GF-D8 (cell line): ENCODE data around the gene RGP1.

ENCODE experiments used
- DNase-seq: peaks from one replicate; lab custom pipeline; 2025; lab: John Stamatoyannopoulos, UW

Gene RGP1, protein sequence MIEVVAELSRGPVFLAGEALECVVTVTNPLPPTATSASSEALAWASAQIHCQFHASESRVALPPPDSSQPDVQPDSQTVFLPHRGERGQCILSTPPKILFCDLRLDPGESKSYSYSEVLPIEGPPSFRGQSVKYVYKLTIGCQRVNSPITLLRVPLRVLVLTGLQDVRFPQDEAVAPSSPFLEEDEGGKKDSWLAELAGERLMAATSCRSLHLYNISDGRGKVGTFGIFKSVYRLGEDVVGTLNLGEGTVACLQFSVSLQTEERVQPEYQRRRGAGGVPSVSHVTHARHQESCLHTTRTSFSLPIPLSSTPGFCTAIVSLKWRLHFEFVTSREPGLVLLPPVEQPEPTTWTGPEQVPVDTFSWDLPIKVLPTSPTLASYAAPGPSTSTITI

GRCh38 chr9:35748858-35749514 is at the start of gene RGP1, which contains the start of gene GBA2:
Gene RGP1, plus strand, starts transcription at chr9:35749287. Its CDS starts 469 bp downstream, at chr9:35749756.
Gene GBA2, minus strand, starts transcription at chr9:35749228. Its CDS starts 524 bp downstream, at chr9:35748704.
- DNase-seq = no peak

DNA sequence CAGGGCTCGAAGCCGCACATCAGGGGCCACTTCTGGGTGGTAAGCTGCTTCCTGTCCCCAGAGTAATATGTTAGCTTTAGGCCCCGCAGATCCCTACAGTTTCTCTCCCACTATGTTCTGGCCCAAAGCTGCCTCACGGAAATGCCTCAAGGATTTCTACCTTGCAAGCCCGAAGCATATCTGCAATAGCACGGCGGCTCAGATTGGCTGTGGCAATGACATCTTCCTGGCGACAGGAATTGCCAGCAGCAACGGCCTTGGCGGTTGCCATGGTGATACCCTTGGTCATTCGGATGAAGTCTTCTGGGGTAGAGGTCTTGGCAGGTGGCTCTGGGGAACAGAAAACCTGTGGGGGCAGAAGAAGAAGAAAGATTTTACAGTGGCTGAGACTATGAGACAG is 49.1 kb upstream of the RGP1 start:
- DNase-seq = no peak

GRCh38 chr9:35700942-35701341 is 48.1 kb upstream of the RGP1 start:
- DNase-seq = no peak

- DNase-seq = no peak
Observed at GRCh38 chr9:35702696-35703095, 46.4 kb upstream of the RGP1 start.

- DNase-seq = no peak
Observed at GRCh38 chr9:35703906-35704672, 45.0 kb upstream of the RGP1 start.

DNA sequence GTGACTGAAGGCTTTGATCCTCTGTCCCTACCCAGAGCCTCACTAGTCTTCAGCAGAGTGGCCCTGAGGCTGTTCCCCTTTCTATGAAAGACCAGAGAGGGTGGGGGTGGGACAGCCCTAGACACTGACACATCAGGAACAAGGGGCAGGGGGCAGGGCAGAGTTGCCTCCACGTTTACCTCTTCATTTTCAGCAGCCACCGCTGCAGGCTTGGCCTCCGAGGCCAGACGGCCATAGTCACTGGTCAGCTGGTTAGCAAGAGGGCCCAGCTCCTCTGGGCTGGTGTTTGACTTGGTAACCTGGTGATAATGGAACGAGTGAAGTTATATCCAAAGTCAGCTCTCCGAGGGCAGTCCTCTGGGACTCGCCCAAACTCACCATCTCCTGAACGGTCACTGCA is 43.7 kb upstream of the RGP1 start:
- DNase-seq = no peak

DNA sequence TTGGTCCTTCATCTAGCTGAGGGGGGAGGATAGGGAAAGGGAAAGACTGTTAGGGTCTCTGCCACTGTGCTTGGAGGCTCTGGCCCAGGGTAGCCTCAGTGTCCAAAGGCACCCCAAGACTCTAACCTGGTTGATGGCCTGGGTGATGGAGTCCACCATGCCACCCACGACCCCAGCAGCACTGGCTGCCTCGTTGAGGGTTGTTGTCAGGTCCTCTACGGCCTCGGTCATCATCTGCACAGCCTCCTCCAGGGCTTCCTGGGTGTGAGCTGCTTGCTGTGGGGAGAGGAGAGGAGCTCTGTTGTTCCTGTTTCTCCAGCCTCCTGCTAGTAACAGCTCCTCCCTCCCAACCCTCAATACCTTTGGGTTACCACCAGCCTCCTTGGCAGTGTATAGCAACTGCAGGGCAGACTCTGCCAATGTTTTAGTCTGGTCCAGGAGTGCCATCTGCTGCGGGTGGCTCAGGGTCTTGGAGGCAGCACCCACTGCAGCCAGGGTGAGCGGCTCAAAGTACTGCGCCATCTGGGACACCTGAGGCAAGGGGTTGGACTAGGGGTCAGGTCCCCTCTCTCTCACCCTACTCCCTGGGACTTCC is 43.2 kb upstream of the RGP1 start:
- no peak for DNase-seq

DNA sequence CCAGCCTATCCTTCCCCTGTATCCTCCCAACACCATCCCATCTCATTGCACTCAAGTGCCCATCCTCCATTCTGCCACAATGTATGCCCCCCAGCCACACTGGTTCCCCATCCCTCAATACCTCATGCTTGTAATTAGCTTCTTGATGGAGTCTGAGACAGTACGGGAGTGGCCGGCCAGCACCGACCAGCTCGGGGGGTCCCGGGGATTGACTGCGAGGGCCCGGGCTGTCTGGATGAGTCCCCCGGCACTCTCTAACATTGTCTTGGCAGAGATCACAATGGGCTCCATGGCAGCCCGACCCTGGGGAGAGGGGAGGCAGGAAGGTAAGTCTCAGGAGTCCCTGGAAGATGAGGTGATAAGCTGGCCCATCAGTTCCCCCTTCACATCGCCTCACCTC is 42.1 kb upstream of the RGP1 start:
- no peak for DNase-seq

DNA sequence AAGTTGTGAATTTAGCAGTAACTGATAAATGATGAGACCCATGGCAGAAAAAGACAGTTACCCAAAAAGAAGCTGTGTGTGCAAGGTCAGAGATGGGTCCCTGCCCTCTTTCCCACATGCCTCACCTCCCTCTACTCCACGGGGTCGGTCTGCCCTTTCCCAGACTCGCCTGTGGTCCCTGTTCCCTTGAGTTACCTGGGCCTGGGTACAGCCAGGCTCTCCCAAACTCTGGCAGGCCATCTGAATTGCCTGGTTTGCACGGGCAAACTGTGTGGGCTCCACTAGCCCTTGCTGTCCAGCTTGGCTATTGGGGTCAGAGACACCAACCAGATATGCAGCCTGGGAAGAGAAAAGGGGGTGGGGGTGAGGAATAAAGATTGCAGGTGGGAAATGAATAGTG is 40.9 kb upstream of the RGP1 start:
- no peak for DNase-seq

- no peak for DNase-seq
Observed at GRCh38 chr9:35710818-35711500, 38.1 kb upstream of the RGP1 start.

GRCh38 chr9:35711501-35712428 is 37.3 kb upstream of the RGP1 start:
- DNase-seq = no peak

DNA sequence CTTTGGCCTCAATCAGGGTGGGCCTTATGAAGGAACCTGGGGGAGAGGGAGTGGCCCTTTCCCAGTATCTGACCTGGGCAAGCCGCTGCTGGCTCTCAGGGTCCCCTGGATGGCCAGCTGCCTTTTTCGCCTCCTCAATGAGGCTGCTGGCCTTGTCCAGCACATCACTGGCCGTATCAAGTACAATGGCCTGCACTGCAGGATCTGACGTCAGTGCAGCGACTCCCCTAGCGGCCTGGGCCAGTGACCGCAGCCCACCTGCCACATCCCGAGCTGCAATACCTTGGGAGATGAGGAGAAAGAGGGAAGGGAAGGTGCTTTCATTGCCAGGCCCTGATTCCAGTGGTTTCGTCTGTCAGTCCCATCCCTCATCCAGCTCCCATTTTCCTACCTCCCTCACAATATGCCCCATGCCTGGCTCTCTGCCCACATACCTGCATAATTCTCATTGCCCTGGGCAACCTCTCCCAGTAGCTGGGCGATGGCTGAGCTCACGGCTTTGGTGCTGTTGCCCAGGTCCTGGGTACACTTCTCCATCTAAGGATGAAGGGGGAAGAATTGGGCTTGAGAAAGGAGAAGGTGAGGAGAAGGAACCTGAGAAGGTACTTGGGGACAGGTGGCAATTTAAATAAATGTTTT is 36.2 kb upstream of the RGP1 start:
- no peak for DNase-seq

GRCh38 chr9:35713578-35713977 is 35.5 kb upstream of the RGP1 start:
- no peak for DNase-seq

DNA sequence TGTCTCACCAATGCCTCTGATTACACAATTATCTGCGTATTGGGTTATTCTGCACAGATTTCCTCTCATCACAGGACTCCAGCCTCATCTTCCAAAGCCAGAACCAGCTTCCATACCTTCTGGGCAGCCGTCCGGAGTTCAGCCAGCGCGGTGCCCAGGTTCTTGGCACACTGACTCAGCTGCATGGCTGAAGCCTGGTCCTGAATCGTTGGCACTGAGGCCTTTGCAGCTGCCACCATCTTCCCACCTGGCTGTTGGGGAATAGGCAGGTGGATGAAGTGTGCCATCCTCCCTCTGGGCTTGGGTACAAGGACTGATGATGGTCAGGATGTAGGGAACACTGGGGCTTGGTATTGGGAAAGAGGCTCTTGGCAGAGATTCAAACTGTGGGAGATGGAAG is 35.0 kb upstream of the RGP1 start:
- no peak for DNase-seq

DNA sequence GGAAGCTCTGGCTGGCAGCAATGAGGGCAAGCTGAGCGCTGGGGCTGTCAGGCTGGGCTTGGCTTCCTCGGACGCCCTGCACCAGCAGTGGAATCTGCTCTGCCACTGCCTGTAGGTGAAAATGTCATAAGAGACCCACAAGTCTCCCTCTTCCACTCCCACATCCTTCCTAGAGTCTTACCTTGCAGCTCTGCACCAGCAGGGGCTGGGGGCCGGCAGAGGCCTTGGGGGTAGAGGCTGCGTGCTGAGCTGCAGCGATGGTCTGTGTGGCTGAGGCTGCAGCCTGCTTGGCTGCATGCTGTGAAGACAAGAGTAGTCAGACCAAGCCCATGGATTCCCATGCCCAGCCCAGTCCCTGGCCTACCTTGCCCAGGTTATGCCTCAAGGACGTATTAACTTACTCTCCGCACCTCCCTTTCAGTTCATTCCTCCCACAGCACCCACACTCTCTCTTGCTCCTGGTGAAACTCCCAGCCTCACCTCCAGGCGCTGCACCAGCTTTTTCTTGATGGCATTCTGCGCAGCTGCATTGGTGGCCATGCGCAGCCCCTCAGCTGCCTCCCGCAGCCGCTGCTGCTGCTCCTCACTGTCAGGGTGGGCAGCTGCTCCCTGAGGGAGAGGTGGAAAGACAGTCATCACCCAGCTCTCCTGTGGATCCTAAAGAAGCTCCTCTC is 34.4 kb upstream of the RGP1 start:
- no peak for DNase-seq

GRCh38 chr9:35716230-35716629 is 32.9 kb upstream of the RGP1 start:
- DNase-seq = no peak

GRCh38 chr9:35717132-35717870 is 31.8 kb upstream of the RGP1 start:
- DNase-seq = no peak

DNA sequence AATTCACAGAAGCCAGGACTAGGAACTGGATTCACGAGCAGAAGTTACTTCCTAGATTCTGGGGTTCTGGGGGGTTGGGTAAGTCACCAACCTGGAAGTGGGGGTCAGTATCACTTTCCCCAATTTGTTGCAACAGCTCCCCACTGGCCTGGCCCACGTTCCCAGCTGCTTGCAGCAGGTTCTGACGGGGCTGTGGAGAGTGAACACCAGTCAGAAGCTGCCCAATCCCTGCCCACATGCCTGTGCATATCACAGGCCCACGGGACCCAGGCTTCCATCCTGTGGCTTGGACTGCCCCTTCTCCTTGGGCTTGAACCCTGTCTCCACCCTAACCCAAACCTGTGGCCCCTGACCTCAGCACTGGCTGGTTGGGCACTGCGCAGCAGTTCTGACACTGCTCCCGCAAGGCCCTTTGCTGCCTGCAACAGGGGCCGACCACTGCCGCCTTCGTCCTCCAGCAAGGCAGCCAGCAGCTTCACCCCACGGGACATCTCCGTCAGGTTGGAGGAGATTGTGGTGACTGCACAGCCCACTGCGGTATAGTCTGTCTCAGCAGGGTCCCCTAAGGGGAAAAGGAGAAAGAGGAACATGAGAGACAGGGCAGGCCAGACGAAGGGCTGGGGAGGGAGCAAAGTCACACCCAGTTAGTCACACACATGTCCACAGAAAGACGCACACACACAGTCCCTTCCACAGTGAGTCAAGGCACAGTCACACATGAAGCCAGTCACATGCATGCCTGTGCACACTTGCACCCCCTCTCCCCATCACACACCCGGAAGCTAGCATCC is 30.2 kb upstream of the RGP1 start:
- no peak for DNase-seq
